K562 (cell line): ENCODE results near the gene AMBRA1.

ENCODE experiments used
- ETV1 ChIP-seq: fragments of 450-650 bp; conservative IDR thresholded peaks from 2 replicates; pipeline ENCODE4 v1.6.1; 2016; ENCODE audit warnings: missing genetic modification characterization, control low read depth, low read depth, missing compliant biosample characterization
- POLR2A ChIP-seq: fragments of 450-650 bp; conservative IDR thresholded peaks from 2 replicates; pipeline ENCODE4 v1.6.1; 2016
- ZNF407 ChIP-seq: fragments of 450-650 bp; IDR thresholded peaks from 2 replicates; pipeline ENCODE4 v1.6.1; 2016; ENCODE audit warnings: low read depth
- ZNF583 ChIP-seq: fragments of 250-450 bp; sonication (Bioruptor Pico); IDR thresholded peaks from 2 replicates; pipeline ENCODE4 v1.4.0; 2020

DNA sequence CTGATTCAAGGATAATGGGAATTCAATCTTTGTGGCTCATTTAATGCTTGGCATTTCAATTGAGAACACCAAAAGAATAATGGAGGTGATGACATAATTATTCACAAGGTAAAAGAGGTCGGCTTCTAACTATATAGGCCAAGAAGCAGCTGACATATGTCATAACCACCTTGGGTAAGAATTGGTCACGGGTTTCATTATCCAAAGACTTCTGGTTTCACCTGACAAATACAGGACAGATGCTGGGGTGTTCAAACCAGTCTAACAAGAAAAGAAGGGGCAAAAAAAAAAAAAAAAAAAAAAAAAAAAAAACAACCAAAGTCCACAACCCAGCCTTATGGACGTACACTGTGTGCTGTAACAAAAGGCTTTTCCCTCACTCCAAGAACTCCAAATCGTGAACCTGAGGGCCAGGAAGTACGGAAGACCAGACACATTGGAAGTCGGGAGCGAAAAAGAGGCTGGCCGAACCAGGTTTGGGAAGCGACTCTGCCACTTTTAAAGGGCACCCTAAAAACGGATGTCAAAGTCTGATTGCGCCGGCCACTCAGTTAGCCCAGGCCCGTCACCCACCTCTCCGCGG is 22.8 kb upstream of the AMBRA1 start:
- no peak for TF ChIP-seq ZNF407
- no peak for TF ChIP-seq ZNF583
- no peak; the same call in 1 of the 2 replicates for TF ChIP-seq ETV1
- TF ChIP-seq POLR2A = peak; percentile 68; the same call in 1 of the 2 replicates
